PFSK-1 (cell line): ENCODE data around the gene EEF1E1.

Experiments
- FOXP2 ChIP-seq: optimal IDR thresholded peaks from 2 replicates; pipeline ENCODE3; 2011; ENCODE audit warnings: borderline replicate concordance, control low read depth, inconsistent platforms; ENCODE audit not compliant: insufficient read depth; ENCODE audit errors: extremely low read length, extremely low read depth
- POLR2AphosphoS5 ChIP-seq: IDR thresholded peaks from 2 replicates; pipeline ENCODE4 v1.6.1; 2012; ENCODE audit warnings: low read depth, mild to moderate bottlenecking, control low read depth, low read length, moderate library complexity
- SIN3A ChIP-seq: IDR thresholded peaks from 2 replicates; pipeline ENCODE4 v1.6.1; 2012; ENCODE audit warnings: mild to moderate bottlenecking, low read length, moderate library complexity, borderline replicate concordance; ENCODE audit not compliant: insufficient read depth
- TAF1 ChIP-seq: IDR thresholded peaks from 2 replicates; pipeline ENCODE4 v1.6.1; 2012; ENCODE audit warnings: low read length, control low read depth, borderline replicate concordance; ENCODE audit not compliant: insufficient read depth
- TF ChIP-seq, protein P1 (sequence below), 2 experiments: IDR thresholded peaks; 2 replicates each; pipeline versions ENCODE4 v1.6.1 to v1.8.0; 2011 to 2012; ENCODE audit warnings: low read depth in 2 of 2, low read length in 2 of 2, control low read depth in 1 of 2, inconsistent platforms in 1 of 2, mild to moderate bottlenecking in 1 of 2, moderate library complexity in 1 of 2; ENCODE audit not compliant: insufficient read depth in 1 of 2

The EEF1E1 gene

GRCh38 chr6:8065519-8065911 lies 36.8 kb downstream of the EEF1E1 start:
- TF ChIP-seq SIN3A (no peak), POLR2AphosphoS5 (no peak), TAF1 (no peak), FOXP2 (no peak)
- TF ChIP-seq, protein P1, sequence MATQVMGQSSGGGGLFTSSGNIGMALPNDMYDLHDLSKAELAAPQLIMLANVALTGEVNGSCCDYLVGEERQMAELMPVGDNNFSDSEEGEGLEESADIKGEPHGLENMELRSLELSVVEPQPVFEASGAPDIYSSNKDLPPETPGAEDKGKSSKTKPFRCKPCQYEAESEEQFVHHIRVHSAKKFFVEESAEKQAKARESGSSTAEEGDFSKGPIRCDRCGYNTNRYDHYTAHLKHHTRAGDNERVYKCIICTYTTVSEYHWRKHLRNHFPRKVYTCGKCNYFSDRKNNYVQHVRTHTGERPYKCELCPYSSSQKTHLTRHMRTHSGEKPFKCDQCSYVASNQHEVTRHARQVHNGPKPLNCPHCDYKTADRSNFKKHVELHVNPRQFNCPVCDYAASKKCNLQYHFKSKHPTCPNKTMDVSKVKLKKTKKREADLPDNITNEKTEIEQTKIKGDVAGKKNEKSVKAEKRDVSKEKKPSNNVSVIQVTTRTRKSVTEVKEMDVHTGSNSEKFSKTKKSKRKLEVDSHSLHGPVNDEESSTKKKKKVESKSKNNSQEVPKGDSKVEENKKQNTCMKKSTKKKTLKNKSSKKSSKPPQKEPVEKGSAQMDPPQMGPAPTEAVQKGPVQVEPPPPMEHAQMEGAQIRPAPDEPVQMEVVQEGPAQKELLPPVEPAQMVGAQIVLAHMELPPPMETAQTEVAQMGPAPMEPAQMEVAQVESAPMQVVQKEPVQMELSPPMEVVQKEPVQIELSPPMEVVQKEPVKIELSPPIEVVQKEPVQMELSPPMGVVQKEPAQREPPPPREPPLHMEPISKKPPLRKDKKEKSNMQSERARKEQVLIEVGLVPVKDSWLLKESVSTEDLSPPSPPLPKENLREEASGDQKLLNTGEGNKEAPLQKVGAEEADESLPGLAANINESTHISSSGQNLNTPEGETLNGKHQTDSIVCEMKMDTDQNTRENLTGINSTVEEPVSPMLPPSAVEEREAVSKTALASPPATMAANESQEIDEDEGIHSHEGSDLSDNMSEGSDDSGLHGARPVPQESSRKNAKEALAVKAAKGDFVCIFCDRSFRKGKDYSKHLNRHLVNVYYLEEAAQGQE (IDR thresholded peaks at IDR 0.05; ENCODE audit: insufficient read depth in 1 of 2, low read depth in 2 of 2, low read length in 2 of 2): no peak

GRCh38 chr6:8064638-8065518 lies 37.5 kb downstream of the EEF1E1 start:
- no peak for TF ChIP-seq SIN3A

DNA sequence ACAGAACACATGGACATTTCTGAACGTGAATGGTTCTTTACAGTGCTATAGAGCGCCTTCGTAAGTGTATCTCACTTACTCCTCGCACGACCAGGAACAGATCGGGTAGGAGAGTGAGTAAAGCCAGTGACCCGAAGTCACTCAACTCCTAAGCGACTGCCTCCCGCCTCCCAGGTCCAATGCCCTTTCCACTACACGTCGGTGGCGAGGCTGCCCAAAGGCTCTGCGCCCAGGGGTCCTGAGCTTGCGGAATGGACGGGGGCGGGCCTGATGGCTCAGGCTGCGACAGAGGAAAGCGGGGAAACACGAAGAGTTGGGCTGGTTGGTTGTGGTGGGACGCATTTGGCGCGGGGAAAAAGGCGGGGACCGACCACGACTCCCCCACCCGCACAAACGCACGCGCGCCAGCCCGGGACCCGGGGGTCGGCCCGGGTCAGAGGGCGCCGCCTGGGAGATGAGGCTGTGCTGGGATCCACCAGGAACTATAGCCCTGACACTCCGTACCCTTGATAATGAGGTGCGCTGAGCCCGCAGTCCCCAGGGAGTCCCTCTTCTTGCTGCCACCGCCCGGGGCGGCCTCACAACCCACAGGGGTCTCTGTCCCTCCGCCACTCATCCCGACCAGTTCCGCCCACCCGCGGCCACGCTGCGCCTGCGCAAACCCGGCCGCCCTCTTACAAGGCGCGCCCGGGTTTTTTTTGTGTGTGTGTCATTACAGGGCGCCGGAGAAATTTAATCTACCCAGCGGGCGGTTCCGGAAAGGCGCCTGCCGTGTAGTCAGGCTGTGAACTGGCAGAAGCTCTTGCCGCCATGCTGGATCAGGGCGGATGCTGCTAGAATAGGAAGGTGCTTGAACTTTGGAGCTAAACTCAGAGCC lies 38.3 kb downstream of the EEF1E1 start, which contains the start of gene BLOC1S5:
Gene BLOC1S5, minus strand, starts transcription at position 629 of the 877 bp plus-strand sequence. Its CDS starts 13 bp downstream, at position 616.
- TF ChIP-seq FOXP2 (peak; percentile 34), POLR2AphosphoS5 (peak; percentile 84), SIN3A (0 out of 2 replicates have a peak, but pooled peaks have one; percentile 67), TAF1 (0 out of 2 replicates have a peak, but pooled peaks have one; percentile 28)
- TF ChIP-seq, protein P1 (IDR thresholded peaks at IDR 0.05; ENCODE audit: insufficient read depth in 1 of 2, low read depth in 2 of 2, low read length in 2 of 2): no peak

- TF ChIP-seq SIN3A (no peak), FOXP2 (no peak)
Measured at GRCh38 chr6:8061736-8062135, 40.6 kb downstream of the EEF1E1 start.

- TF ChIP-seq SIN3A (no peak), FOXP2 (no peak), POLR2AphosphoS5 (no peak), TAF1 (no peak)
- TF ChIP-seq, protein P1 (IDR thresholded peaks at IDR 0.05; ENCODE audit: insufficient read depth in 1 of 2, low read depth in 2 of 2, low read length in 2 of 2): no peak
Measured at GRCh38 chr6:8060346-8060745, 42.0 kb downstream of the EEF1E1 start.

- TF ChIP-seq TAF1: no peak
- TF ChIP-seq, protein P1 (IDR thresholded peaks at IDR 0.05; ENCODE audit: insufficient read depth in 1 of 2, low read depth in 2 of 2, low read length in 2 of 2): no peak
Measured at GRCh38 chr6:8059129-8059528, 43.2 kb downstream of the EEF1E1 start.
